ENCODE data around the gene GSTP1. TPM values are rescaled to one million over a fixed set of nuclear protein-coding genes. Genes with fewer than 3 reads are reported as not detected.

GSTP1 gene
- total RNA-seq (2011; cell fraction: chromatin; rRNA removed; ENCODE audit: low replicate concordance), result 78.9 and 217 TPM in 2 replicates
- 419 and 483 TPM in 2 replicates for total RNA-seq (2011; cell fraction: nucleolus; rRNA removed)
- total RNA-seq (2011; cell fraction: nucleoplasm; rRNA removed), result 278 and 289 TPM in 2 replicates
- total RNA-seq (2014; rRNA removed), result 2,150 and 3,084 TPM in 2 replicates
- 412 and 592 TPM in 2 replicates for total RNA-seq (2014; rRNA removed; fragmentation: Illumina TruSeq; extraction: Trizol)
- total RNA-seq (2015; rRNA removed; fragmentation: Illumina TruSeq; extraction: Trizol), result 1,399 and 1,422 TPM in 2 replicates
- total RNA-seq (2021), result 1,400 and 1,492 TPM in 2 replicates
- polyA plus RNA-seq (2011; rRNA removed), result 910 and 997 TPM in 2 replicates
- 1,621 and 2,879 TPM in 2 replicates for polyA plus RNA-seq (2011; cell fraction: cytosol; rRNA removed)
- polyA plus RNA-seq (2011; cell fraction: nucleus; rRNA removed), result 798 and 965 TPM in 2 replicates
- polyA plus RNA-seq (2012), result 1,622 and 1,822 TPM in 2 replicates
- 1,177 and 1,409 TPM in 2 replicates for polyA plus RNA-seq (2014; fragmentation: Illumina TruSeq; extraction: Trizol)
- 1,000 to 10,000 TPM in 1 of 2 experiments, 100 to 1,000 TPM in 1; 739 to 1,204 TPM for polyA plus RNA-seq (2014; fragmentation: Nextera tagmentation; extraction: Ambion mirVana)
- 1,679 and 1,695 TPM in 2 replicates for polyA plus RNA-seq (2014; rRNA removed)
- 380 and 408 TPM in 2 replicates for polyA minus RNA-seq (2011; rRNA and poly(A)+ RNA removed)
- 440 and 451 TPM in 2 replicates for polyA minus RNA-seq (2011; cell fraction: cytosol; rRNA and poly(A)+ RNA removed)
- polyA minus RNA-seq (2011; cell fraction: nucleus; rRNA and poly(A)+ RNA removed), result 118 and 167 TPM in 2 replicates
- Bru-seq, nascent RNA, result percentile 98 among the genes with signal in this experiment
- percentile 98 among the genes with signal in this experiment for BruChase-seq, experiment 1, labeled RNA remaining after a 2-hour chase
- BruChase-seq, experiment 2, labeled RNA remaining after a 6-hour chase, result percentile 97 among the genes with signal in this experiment
- long read RNA-seq, experiment 1, transcript GSTP1-203 (3 exons, 736 nt), result minor isoform, 49 of 1,742 reads
- long read RNA-seq, experiment 1, transcript GSTP1-201 (6 exons, 700 nt), result minor isoform, 8 of 1,742 reads
- long read RNA-seq, experiment 1, transcript GSTP1-202 (7 exons, 961 nt), result major isoform, 1,291 of 1,742 reads
- long read RNA-seq, experiment 1, partial matches to known transcripts, result 240 of 1,742 reads
- long read RNA-seq, experiment 1, other reads (novel, unspliced or antisense), result 154 of 1,742 reads
- long read RNA-seq, experiment 2, transcript GSTP1-203 (3 exons, 736 nt), result minor isoform, 8 of 1,479 reads
- long read RNA-seq, experiment 2, transcript GSTP1-202 (7 exons, 961 nt), result major isoform, 120 of 1,479 reads
- long read RNA-seq, experiment 2, partial matches to known transcripts, result 1,296 of 1,479 reads
- long read RNA-seq, experiment 2, other reads (novel, unspliced or antisense), result 54 of 1,479 reads
- long read RNA-seq, experiment 3, transcript GSTP1-203 (3 exons, 736 nt), result minor isoform, 6 of 3,376 reads
- long read RNA-seq, experiment 3, transcript GSTP1-202 (7 exons, 961 nt), result major isoform, 2,741 of 3,376 reads
- long read RNA-seq, experiment 3, transcript GSTP1-201 (6 exons, 700 nt), result minor isoform, 5 of 3,376 reads
- long read RNA-seq, experiment 3, partial matches to known transcripts, result 560 of 3,376 reads
- long read RNA-seq, experiment 3, other reads (novel, unspliced or antisense), result 63 of 3,376 reads

DNA sequence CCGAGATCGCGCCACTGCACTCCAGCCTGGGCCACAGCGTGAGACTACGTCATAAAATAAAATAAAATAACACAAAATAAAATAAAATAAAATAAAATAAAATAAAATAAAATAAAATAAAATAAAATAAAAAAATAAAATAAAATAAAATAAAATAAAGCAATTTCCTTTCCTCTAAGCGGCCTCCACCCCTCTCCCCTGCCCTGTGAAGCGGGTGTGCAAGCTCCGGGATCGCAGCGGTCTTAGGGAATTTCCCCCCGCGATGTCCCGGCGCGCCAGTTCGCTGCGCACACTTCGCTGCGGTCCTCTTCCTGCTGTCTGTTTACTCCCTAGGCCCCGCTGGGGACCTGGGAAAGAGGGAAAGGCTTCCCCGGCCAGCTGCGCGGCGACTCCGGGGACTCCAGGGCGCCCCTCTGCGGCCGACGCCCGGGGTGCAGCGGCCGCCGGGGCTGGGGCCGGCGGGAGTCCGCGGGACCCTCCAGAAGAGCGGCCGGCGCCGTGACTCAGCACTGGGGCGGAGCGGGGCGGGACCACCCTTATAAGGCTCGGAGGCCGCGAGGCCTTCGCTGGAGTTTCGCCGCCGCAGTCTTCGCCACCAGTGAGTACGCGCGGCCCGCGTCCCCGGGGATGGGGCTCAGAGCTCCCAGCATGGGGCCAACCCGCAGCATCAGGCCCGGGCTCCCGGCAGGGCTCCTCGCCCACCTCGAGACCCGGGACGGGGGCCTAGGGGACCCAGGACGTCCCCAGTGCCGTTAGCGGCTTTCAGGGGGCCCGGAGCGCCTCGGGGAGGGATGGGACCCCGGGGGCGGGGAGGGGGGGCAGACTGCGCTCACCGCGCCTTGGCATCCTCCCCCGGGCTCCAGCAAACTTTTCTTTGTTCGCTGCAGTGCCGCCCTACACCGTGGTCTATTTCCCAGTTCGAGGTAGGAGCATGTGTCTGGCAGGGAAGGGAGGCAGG, at the start of gene GSTP1:
TSS of gene GSTP1 (plus strand) at position 566 of the 958 bp plus-strand sequence. CDS start at position 598, 32 bp downstream.
- Histone ChIP-seq H3K9me3 (replicated peaks; ENCODE audit: control insufficient read depth, insufficient read depth, low read depth, low read length) (no peaks in the 10 kb centered on the region), H3K4me3 (peak within 1 kb of the TSS; percentile 62), H3K4me2 (ENCODE audit: insufficient read depth, low read length) (peak within 1 kb of the TSS; percentile 87), H3K27ac (ENCODE audit: extremely low read depth, low read depth, low read length) (peak within 1 kb of the TSS; percentile 89), H3K36me3 (ENCODE audit: control insufficient read depth, insufficient read depth, low read length) (peaks cover 41% of the 10 kb centered on the region), H2AFZ (ENCODE audit: low read depth, low read length) (peak within 1 kb of the TSS; percentile 92), H4K20me1 (replicated peaks; ENCODE audit: control insufficient read depth, insufficient read depth, low read length) (peaks cover 14% of the 10 kb centered on the region; the same call in 1 of the 2 replicates), H3K9me1 (ENCODE audit: control insufficient read depth, insufficient read depth, low read length) (peaks cover 5% of the 10 kb centered on the region), H3K4me1 (replicated peaks in 1 of 2; ENCODE audit: control insufficient read depth in 2 of 2, insufficient read depth in 2 of 2, low read length in 2 of 2) (peaks cover 33 to 49% of the 10 kb centered on the region in 2 experiments), H3K79me2 (ENCODE audit: control insufficient read depth, insufficient read depth, low read length) (peaks cover 43% of the 10 kb centered on the region), H3K9ac (ENCODE audit: insufficient read depth in 1 of 2, low read depth in 2 of 2, low read length in 2 of 2) (peak within 1 kb of the TSS; percentile 89 to 99), H3K27me3 (ENCODE audit: control insufficient read depth in 2 of 2, insufficient read depth in 2 of 2, low read length in 2 of 2) (no peaks in the 10 kb centered on the region)
- FAIRE-seq, result peak; percentile 78
- DNase-seq (ENCODE audit: extremely low read depth in 1 of 4, low spot score in 3 of 4), result peak; percentile 94 to 96 (median 94)
- ChIA-PET POLR2A (interaction anchor here (0.6 to 2.8 kb wide), 15 partner anchors 9 to 182 kb away, joined by 3 to 21 read pairs (median 6); partner anchors contain the start of genes NUDT8 and PPP1CA), CTCF (ENCODE audit: low intra/inter-chr PET ratio) (no interaction called here)
- WGBS (ENCODE audit: insufficient coverage, low coverage, missing lambda C conversion rate), result 3% methylated on average over 33 of the region's 81 CpGs
- intact Hi-C loops (cut with micrococcal nuclease) (loop anchor here (1.0 to 5.0 kb wide), 5 partner anchors 22 to 231 kb away; partner anchors contain the start of genes CDK2AP2, PITPNM1, POLD4 and PPP1CA), in situ Hi-C loops (cut with MboI) (no loop called here)
- no TSS peak for BruUV-seq (replicated peaks)
- ATAC-seq, result peak; percentile 95
- TF ChIP-seq HCFC1 (IDR thresholded peaks at IDR 0.05; ENCODE audit: low read depth, low read length) (peak; percentile 55), SAP30 (IDR thresholded peaks at IDR 0.05; ENCODE audit: borderline replicate concordance, insufficient read depth, low read depth, low read length, poor library complexity, severe bottlenecking) (peak; percentile 49), ZNF121 (CRISPR knock-in tag; conservative IDR thresholded peaks at IDR 0.05) (no peak), DPF2 (IDR thresholded peaks at IDR 0.05) (no peak), THAP12 (CRISPR knock-in tag; IDR thresholded peaks at IDR 0.05) (peak; percentile 83), ZSCAN29 (IDR thresholded peaks at IDR 0.05) (no peak), ZNF695 (CRISPR knock-in tag; IDR thresholded peaks at IDR 0.05) (no peak), SIN3A (IDR thresholded peaks at IDR 0.05; ENCODE audit: borderline replicate concordance in 2 of 2, control insufficient read depth in 1 of 2, low read depth in 2 of 2, low read length in 2 of 2) (peak; percentile 48 to 86; a peak in 3 of 4 replicates), PHF20 (IDR thresholded peaks at IDR 0.05; ENCODE audit: partially characterized antibody) (no peak)
- TF ChIP-seq, protein P1, sequence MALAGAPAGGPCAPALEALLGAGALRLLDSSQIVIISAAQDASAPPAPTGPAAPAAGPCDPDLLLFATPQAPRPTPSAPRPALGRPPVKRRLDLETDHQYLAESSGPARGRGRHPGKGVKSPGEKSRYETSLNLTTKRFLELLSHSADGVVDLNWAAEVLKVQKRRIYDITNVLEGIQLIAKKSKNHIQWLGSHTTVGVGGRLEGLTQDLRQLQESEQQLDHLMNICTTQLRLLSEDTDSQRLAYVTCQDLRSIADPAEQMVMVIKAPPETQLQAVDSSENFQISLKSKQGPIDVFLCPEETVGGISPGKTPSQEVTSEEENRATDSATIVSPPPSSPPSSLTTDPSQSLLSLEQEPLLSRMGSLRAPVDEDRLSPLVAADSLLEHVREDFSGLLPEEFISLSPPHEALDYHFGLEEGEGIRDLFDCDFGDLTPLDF (CRISPR knock-in tag; IDR thresholded peaks at IDR 0.05), result peak; percentile 66; the same call in 1 of the 2 replicates
